Measurements from ENCODE around the gene PLEKHA7. TPM values are rescaled to one million over a fixed set of nuclear protein-coding genes. Genes with fewer than 3 reads are reported as not detected.

The PLEKHA7 gene
- total RNA-seq, 1 experiment from 2014 or later, result 13.0 TPM

DNA sequence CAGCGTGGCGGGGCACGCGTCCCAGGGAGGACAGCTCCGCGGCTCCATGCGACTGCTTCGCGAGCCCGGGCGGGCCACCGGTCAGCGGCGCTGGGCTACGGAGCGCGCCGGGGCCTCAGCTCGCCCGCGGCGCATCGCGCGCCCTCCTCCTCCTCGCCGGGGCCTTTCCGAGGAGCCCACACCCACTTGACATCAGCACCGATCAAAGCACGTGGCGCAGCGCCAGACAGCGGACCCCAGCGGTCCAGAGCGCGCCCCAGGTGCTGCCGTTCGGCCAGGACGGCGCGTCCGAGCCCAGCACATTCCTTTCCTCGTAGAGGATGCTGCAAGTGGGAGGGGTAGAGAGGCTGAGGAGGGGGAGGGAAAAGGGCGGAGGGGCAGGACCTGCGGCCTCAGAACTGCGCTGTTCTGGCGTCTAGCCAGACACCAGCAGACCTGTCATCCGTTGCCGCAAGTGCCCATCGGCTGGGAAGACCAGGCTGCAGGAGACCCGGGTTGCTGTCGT lies 88.6 kb downstream of the PLEKHA7 start (continued):
- TF ChIP-seq, protein P1, sequence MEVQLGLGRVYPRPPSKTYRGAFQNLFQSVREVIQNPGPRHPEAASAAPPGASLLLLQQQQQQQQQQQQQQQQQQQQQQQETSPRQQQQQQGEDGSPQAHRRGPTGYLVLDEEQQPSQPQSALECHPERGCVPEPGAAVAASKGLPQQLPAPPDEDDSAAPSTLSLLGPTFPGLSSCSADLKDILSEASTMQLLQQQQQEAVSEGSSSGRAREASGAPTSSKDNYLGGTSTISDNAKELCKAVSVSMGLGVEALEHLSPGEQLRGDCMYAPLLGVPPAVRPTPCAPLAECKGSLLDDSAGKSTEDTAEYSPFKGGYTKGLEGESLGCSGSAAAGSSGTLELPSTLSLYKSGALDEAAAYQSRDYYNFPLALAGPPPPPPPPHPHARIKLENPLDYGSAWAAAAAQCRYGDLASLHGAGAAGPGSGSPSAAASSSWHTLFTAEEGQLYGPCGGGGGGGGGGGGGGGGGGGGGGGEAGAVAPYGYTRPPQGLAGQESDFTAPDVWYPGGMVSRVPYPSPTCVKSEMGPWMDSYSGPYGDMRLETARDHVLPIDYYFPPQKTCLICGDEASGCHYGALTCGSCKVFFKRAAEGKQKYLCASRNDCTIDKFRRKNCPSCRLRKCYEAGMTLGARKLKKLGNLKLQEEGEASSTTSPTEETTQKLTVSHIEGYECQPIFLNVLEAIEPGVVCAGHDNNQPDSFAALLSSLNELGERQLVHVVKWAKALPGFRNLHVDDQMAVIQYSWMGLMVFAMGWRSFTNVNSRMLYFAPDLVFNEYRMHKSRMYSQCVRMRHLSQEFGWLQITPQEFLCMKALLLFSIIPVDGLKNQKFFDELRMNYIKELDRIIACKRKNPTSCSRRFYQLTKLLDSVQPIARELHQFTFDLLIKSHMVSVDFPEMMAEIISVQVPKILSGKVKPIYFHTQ (CRISPR knock-in tag; IDR thresholded peaks at IDR 0.05), result no peak
- TF ChIP-seq GTF2I (CRISPR knock-in tag; conservative IDR thresholded peaks at IDR 0.05) (no peak), JUN (CRISPR knock-in tag; IDR thresholded peaks at IDR 0.05) (no peak), TCF7 (CRISPR knock-in tag; IDR thresholded peaks at IDR 0.05; ENCODE audit: low read depth) (no peak), ELF4 (CRISPR knock-in tag; IDR thresholded peaks at IDR 0.05; ENCODE audit: low read depth) (no peak), ZNF396 (CRISPR knock-in tag; IDR thresholded peaks at IDR 0.05; ENCODE audit: borderline replicate concordance) (no peak), IRF2 (CRISPR knock-in tag; IDR thresholded peaks at IDR 0.05; ENCODE audit: borderline replicate concordance, low read depth) (0 out of 2 replicates have a peak, but pooled peaks have one; percentile 50)
- TF ChIP-seq, protein P2, sequence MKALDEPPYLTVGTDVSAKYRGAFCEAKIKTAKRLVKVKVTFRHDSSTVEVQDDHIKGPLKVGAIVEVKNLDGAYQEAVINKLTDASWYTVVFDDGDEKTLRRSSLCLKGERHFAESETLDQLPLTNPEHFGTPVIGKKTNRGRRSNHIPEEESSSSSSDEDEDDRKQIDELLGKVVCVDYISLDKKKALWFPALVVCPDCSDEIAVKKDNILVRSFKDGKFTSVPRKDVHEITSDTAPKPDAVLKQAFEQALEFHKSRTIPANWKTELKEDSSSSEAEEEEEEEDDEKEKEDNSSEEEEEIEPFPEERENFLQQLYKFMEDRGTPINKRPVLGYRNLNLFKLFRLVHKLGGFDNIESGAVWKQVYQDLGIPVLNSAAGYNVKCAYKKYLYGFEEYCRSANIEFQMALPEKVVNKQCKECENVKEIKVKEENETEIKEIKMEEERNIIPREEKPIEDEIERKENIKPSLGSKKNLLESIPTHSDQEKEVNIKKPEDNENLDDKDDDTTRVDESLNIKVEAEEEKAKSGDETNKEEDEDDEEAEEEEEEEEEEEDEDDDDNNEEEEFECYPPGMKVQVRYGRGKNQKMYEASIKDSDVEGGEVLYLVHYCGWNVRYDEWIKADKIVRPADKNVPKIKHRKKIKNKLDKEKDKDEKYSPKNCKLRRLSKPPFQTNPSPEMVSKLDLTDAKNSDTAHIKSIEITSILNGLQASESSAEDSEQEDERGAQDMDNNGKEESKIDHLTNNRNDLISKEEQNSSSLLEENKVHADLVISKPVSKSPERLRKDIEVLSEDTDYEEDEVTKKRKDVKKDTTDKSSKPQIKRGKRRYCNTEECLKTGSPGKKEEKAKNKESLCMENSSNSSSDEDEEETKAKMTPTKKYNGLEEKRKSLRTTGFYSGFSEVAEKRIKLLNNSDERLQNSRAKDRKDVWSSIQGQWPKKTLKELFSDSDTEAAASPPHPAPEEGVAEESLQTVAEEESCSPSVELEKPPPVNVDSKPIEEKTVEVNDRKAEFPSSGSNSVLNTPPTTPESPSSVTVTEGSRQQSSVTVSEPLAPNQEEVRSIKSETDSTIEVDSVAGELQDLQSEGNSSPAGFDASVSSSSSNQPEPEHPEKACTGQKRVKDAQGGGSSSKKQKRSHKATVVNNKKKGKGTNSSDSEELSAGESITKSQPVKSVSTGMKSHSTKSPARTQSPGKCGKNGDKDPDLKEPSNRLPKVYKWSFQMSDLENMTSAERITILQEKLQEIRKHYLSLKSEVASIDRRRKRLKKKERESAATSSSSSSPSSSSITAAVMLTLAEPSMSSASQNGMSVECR (CRISPR knock-in tag; IDR thresholded peaks at IDR 0.05; ENCODE audit: borderline replicate concordance), result no peak
- TF ChIP-seq, protein P3, sequence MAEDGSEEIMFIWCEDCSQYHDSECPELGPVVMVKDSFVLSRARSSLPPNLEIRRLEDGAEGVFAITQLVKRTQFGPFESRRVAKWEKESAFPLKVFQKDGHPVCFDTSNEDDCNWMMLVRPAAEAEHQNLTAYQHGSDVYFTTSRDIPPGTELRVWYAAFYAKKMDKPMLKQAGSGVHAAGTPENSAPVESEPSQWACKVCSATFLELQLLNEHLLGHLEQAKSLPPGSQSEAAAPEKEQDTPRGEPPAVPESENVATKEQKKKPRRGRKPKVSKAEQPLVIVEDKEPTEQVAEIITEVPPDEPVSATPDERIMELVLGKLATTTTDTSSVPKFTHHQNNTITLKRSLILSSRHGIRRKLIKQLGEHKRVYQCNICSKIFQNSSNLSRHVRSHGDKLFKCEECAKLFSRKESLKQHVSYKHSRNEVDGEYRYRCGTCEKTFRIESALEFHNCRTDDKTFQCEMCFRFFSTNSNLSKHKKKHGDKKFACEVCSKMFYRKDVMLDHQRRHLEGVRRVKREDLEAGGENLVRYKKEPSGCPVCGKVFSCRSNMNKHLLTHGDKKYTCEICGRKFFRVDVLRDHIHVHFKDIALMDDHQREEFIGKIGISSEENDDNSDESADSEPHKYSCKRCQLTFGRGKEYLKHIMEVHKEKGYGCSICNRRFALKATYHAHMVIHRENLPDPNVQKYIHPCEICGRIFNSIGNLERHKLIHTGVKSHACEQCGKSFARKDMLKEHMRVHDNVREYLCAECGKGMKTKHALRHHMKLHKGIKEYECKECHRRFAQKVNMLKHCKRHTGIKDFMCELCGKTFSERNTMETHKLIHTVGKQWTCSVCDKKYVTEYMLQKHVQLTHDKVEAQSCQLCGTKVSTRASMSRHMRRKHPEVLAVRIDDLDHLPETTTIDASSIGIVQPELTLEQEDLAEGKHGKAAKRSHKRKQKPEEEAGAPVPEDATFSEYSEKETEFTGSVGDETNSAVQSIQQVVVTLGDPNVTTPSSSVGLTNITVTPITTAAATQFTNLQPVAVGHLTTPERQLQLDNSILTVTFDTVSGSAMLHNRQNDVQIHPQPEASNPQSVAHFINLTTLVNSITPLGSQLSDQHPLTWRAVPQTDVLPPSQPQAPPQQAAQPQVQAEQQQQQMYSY (CRISPR knock-in tag; IDR thresholded peaks at IDR 0.05), result no peak
- TF ChIP-seq, protein P4, sequence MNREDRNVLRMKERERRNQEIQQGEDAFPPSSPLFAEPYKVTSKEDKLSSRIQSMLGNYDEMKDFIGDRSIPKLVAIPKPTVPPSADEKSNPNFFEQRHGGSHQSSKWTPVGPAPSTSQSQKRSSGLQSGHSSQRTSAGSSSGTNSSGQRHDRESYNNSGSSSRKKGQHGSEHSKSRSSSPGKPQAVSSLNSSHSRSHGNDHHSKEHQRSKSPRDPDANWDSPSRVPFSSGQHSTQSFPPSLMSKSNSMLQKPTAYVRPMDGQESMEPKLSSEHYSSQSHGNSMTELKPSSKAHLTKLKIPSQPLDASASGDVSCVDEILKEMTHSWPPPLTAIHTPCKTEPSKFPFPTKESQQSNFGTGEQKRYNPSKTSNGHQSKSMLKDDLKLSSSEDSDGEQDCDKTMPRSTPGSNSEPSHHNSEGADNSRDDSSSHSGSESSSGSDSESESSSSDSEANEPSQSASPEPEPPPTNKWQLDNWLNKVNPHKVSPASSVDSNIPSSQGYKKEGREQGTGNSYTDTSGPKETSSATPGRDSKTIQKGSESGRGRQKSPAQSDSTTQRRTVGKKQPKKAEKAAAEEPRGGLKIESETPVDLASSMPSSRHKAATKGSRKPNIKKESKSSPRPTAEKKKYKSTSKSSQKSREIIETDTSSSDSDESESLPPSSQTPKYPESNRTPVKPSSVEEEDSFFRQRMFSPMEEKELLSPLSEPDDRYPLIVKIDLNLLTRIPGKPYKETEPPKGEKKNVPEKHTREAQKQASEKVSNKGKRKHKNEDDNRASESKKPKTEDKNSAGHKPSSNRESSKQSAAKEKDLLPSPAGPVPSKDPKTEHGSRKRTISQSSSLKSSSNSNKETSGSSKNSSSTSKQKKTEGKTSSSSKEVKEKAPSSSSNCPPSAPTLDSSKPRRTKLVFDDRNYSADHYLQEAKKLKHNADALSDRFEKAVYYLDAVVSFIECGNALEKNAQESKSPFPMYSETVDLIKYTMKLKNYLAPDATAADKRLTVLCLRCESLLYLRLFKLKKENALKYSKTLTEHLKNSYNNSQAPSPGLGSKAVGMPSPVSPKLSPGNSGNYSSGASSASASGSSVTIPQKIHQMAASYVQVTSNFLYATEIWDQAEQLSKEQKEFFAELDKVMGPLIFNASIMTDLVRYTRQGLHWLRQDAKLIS (CRISPR knock-in tag; IDR thresholded peaks at IDR 0.05; ENCODE audit: borderline replicate concordance), result no peak
- TF ChIP-seq, protein P5, sequence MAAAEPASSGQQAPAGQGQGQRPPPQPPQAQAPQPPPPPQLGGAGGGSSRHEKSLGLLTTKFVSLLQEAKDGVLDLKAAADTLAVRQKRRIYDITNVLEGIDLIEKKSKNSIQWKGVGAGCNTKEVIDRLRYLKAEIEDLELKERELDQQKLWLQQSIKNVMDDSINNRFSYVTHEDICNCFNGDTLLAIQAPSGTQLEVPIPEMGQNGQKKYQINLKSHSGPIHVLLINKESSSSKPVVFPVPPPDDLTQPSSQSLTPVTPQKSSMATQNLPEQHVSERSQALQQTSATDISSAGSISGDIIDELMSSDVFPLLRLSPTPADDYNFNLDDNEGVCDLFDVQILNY (CRISPR knock-in tag; IDR thresholded peaks at IDR 0.05), result peak; percentile 71; the same call in 1 of the 2 replicates
- TF ChIP-seq, protein P6, sequence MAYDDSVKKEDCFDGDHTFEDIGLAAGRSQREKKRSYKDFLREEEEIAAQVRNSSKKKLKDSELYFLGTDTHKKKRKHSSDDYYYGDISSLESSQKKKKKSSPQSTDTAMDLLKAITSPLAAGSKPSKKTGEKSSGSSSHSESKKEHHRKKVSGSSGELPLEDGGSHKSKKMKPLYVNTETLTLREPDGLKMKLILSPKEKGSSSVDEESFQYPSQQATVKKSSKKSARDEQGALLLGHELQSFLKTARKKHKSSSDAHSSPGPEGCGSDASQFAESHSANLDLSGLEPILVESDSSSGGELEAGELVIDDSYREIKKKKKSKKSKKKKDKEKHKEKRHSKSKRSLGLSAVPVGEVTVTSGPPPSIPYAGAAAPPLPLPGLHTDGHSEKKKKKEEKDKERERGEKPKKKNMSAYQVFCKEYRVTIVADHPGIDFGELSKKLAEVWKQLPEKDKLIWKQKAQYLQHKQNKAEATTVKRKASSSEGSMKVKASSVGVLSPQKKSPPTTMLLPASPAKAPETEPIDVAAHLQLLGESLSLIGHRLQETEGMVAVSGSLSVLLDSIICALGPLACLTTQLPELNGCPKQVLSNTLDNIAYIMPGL (CRISPR knock-in tag; IDR thresholded peaks at IDR 0.05), result peak; percentile 52; the same call in 1 of the 2 replicates
- TF ChIP-seq, protein P7, sequence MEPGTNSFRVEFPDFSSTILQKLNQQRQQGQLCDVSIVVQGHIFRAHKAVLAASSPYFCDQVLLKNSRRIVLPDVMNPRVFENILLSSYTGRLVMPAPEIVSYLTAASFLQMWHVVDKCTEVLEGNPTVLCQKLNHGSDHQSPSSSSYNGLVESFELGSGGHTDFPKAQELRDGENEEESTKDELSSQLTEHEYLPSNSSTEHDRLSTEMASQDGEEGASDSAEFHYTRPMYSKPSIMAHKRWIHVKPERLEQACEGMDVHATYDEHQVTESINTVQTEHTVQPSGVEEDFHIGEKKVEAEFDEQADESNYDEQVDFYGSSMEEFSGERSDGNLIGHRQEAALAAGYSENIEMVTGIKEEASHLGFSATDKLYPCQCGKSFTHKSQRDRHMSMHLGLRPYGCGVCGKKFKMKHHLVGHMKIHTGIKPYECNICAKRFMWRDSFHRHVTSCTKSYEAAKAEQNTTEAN (CRISPR knock-in tag; IDR thresholded peaks at IDR 0.05), result 0 out of 2 replicates have a peak, but pooled peaks have one; percentile 57

All from WTC11 (cell line).